Limb (tissue), 2 donors: Measurements from ENCODE around the gene CCBE1.
"Not testable (repeated sequence)": the region's sequence is repeated elsewhere in the genome, so short reads cannot be mapped to it uniquely, and the experiment has no call there.

Experiments
- DNase-seq, 2 donors: peaks; one replicate each; pipeline ENCODE4 v3.0.0-alpha.2; 2016; ENCODE audit errors: extremely low spot score in 2 of 2

Gene CCBE1

DNA sequence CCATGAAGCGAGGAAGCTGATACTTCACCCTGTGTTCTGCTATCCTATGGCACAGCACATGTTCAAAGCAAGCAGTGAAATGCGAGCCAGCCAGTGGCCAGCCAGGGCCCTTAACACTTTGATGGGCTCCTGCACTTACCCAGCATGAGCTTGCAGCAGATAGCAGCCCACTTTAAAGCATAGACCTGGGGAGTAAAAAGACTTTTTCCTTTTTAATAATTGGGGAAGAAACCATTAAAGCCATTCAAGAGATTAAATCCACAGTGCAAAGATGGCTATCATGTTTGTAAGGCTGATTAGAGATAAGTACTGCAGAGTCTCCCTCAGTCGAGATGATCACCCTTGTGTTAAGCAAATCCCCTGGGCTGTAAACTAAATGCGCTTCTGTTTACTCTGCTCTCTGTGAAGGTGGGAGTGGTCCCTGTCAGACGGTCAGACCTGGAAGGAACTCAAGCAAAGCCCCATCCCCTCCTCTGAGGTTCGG lies 15.7 kb downstream of the CCBE1 start:
- no peak for DNase-seq

DNA sequence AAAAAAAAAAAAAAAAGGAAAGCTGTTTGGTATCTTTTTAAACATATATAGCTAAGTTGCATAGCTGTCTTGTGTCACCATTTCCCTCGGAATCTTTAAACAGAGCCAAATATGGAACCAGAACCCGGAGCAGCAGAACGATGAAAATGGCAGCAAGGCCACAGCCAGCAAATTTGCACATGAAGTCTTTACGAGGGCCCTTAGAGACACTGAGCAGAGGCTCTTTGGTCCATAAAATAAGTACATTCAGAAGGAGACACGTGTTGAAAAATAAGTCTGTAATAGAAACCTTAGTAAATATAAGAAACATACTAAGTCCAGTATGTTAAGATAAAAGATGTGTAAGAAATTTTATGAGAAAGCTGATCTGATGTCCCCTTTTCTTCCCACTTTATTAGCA lies 16.2 kb downstream of the CCBE1 start:
- DNase-seq, result no peak

DNA sequence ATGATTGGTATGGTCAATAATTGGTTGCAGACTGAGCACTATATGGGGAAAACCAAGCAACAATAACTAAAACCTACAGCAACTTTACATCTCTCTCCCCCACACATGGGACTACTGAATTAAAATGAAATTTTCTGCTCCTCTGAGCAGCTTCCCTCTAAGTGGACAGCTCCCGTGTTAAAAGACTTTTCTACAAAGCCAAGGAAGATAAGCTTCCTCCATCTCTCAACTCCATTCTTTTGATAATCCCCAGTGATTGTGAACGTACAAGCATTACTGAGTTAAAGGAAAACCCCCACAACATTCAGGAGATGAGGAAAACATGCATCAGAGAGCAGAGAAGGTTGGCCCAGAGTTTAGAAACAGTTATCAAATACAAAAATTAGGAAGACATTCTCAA lies 21.9 kb downstream of the CCBE1 start:
- no peak for DNase-seq

DNA sequence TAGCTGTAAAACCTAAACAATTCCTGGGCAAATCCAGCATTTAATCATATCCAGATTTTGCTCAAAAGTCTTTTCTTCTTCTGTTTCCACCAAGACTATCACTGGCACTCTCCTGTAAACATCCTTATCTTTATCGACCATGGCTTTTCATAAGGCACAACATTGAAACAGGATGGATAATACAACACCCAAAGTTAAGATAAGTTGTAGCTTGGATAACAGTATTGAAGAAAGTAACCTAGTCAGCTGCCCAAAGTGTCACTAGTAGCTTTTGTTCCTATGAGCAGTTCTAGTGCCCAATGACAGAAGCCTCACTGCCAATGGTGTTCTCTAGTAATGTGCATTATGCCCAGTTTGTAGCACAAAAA lies 22.3 kb downstream of the CCBE1 start:
- DNase-seq, result no peak

DNA sequence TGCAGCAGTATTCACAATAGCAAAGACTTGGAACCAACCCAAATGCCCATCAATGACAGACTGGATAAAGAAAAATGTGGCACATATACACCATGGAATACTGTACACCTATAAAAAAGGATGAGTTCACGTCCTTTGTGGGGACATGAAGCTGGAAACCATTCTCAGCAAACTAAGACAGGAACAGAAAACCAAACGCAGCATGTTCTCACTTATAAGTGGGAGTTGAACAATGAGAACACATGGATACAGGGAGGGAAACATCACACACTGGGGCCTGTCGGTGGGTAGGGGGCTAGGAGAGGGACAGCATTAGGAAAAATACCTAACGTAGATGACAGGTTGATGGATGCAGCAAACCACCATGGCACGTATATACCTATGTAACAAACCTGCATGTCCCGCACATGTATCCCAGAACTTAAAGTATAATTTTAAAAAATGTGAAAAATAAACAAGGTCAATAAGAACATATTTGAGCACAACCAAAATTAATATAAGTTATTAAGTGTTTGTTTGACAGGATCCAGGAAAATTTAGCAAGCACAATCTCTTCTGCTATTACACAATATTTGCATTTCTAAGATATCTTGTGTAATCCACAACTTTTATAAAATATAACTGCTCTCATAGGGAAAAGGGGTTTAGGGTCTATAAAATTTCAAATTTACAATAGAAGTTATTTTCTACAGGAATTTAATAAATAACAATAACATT lies 22.9 kb downstream of the CCBE1 start:
- DNase-seq, result no peak

DNA sequence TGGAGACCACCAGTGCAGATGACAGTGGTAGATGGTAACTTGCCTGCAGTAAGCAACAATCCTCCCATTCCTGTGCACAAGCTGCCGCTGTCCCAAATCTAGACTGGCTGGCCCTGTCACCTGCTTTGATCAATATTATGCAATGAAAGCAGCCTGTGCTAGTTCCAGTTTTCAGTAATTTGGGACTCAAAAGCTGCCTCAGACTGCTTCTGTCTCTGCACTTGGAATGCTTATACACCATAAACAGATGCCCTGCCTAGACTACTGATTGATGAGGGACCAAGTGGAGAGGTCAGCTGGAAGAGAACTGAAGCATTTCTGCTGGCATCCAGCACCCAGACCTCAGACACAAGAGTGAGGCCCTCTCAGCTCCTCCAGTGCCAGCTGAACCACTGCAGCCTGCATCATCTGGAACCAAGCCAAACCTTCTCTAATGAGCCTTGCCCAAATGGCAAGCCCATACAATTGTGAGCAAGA lies 24.9 kb downstream of the CCBE1 start:
- no peak for DNase-seq

DNA sequence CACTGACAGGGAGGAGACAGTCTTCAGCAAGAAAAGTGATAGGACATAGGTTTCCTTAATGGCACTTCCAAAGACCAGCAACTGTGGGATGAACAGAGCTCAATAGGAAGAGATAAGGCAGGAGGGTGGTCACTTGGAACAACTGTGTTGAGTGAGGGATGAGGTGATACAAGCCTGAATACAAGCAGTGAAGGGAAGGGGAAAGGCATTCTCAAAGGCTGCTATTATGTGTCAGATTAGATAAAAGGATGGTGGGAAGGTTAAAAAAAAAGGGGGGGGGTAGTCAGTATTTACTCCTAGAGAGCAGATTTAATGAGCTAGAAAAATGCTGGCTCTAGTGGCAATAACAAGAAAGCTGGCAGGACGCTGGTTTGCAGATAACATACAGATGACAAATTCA lies 25.7 kb downstream of the CCBE1 start:
- DNase-seq, result no peak

DNA sequence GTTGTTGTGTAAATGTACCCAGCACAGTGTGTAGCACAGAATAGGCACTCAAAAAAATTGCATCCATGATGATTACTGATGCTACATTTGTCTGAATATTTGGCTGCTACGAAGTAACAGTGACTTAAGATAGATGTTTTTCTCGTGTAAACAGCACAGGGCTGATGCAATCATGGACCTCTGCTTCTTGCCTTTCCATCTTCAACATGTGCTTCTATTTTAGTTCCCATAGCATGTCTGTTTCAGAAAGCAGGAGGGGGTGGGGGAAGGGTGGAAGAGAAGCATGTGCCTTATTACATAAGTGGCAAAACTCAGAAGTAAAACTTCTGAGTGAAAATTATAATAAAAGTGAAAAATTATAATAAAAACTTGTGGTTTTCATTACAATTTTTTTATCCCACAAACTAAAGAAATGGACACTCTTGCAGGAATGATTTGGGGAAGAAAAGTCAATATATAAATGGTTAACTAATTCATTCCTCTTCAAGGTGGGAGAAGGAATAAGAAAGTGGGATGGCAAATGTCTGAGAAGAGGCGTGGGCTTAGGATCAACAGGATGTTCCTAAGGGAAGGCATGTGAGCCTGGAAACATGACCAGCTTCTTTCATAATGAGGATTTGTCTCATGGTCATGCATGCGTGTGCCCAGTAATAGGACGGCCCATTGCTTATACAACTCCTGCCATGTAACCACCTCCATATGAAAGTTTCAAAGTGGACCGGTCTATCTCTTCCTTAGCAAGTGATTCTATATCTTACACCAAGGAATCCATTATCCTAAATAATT lies 27.2 kb downstream of the CCBE1 start:
- no peak for DNase-seq

DNA sequence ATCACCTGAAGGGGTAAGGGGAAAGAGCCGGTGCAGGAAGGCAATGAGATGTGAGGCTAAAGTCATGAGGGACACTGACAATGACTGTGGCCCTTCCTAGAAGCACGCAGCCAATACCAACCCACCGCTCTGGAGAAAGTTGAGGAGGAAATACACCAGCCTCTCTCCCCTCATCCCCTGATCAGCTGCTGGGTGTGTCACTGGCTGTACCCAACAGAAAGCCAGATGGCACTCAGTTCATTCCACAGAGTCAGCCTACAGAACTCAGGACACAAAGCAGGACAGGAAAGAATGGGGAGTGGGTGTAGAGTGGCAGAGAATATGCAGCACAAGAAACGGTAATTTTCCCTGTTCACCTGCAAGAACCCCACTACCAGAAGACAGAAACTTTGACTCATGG lies 29.7 kb downstream of the CCBE1 start:
- DNase-seq, result no peak

DNA sequence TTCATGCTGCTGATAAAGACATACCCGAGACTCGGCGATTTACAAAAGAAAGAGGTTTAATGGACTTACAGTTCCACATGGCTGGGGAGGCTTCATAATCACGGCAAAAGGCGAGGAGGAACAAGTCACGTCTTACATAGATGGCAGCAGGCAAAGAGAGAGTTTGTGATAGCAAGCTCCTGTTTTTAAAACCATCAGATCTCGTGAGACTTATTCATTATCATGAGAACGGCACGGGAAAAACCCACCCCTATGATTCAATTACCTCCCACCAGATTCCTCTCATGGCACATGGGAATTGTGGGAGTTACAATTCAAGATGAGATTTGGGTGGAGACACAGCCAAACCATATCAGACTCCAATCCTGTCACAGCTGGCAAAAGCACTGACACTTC lies 31.2 kb downstream of the CCBE1 start:
- DNase-seq, result not testable (repeated sequence)

DNA sequence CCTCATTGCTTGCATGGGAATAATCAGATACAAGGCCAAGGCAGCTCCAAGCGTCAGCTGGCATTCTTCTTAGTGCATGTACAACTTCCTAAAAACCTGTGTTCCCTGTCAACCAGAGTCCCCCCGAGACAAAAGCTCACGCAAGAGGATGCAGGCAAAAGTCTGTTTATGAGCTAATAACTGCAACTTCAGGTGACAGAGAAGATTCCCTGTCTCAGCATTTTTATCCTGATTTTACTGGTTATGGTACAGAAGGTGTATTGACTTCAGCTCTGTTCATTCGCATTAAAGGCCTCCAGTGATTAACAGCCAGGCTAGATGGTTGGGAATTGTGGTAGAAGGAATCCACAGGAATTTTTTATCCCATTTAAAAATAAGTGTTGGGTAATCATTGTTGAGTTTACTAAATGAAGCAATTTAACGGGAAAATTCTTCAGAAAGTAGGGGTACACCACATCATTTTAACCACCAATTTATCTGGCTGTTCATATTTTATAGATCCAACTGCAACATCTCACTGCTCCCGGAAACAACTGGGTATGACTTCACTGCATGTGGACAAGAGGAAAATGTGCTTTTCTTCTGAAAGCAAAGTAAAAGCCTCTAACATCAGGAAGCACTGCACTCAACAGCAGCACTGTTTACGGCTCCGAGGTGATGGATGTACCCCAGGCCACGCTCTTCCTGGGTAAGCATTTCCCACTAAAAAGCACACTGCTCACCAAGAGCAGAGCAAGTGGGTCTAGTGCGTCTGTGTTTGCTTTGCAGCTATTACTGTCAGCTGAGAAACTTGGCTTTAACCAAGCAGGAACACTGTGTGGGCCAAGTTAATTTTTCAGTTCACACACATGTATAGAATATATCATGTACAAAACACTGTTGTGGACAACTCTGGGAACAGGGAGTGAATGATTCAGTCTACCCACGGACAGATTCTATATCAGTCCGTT lies 31.9 kb downstream of the CCBE1 start:
- no peak for DNase-seq

DNA sequence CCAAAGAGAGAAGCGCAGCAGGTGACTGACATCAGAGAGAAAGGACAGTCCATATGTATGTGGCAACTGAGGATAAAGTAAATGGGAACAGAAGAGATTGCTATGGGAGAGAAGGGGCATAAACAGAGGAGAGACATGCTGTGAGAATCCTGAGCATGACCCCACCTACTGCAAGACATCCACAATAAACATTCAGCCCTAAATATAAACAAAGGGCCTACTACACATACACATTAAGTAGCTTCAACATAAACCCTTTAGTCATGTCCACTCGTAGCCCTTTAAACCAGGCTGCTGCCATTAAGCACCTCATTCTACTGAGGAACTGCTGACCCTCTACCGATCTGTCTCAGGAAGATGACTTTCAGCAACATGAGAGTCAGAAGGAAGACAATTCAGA lies 32.9 kb downstream of the CCBE1 start:
- no peak for DNase-seq

DNA sequence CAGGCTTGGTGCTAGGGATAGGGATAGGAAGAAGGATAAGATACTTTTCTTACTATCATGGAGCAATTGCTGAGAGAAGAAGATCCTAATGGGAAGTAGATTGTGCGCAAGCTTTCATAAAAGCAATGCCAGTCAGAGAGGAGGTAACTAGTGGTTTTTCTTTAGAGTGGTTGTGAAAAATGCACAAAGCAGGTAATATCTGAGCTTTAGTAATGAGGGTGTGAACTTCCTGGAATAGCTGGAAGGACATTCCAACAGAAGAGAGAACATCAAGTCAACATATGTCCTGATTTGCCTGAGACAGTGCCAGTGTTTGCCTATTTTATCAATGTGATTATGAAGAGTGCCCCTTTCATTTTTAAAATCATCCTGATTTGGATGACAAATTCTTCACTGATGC lies 34.1 kb downstream of the CCBE1 start:
- DNase-seq, result no peak

DNA sequence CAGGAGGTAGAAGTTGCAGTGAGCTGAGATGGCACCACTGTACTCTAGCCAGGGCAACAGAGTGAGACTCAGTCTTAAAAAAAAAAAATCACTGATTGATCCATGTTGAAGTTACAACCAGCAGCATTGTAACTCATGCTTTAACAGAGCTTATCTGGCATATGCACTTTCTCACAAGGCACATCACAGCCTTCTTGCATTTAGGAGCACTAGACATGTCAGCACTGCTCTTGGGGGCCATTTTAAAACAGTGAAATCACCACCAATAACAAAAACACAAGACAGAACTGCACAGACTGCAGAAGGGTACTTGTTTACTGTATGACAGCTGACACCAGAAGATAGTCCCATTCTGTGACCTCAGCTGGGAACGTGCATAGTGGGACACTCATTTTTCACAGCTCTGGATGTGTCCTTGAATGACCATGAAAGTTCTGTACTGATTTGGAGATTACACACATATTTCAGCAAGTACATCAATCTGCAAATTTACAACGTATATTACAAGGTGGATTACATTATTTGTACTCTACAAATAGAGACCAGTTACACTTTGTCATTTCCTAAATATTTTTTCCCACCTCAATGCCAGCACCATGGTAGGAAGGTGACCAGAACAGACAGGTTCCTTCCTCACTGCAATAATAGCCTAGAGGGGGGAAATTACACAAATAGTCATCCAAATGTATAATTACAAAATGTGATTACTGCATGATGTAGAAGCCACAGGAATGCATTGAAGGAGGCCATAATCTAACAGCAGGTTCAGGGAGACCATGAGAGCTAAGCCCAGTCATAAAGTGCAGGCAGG lies 35.1 kb downstream of the CCBE1 start:
- no peak for DNase-seq

DNA sequence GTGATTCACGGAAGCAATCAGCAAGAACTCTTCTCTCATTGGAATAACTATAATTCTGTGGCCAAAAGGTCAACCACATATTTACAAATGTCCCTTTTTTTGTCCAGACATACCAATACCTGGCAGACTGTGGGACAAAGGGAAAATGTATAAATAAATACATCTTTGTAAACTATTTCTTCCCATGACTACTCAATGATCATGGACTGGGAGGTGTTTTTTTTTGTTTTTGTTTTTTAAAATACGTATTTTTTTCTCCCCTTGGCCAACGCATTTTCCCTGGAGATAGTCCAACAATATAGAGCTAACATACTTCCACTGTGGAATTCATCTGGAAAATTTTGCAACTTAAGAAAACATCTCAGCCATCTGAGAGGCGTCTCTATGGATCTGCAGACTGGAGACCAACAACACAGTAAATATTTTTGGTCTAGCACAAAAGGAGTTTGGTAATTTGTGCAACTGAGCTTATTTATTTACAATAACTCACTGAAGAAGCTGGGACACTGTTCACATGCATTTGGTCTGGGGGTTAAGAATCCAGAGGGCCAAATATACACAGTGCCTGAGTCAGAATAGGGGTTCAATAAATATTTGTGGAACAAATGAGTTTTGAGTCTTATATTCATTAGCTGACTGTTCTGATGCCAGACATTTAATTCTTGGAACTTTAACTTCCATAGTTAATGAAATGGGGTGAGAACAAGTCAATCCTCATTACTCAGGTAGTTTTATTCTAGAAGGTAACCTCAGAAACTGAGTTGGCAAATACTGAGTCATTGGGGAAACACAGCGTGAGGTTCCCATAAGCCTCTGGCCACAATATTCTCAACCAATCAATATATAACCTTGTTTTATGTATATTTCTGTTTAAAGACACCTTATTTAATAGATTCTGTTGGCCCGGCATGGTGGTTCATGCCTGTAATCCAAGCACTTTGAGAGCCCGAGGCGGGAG lies 36.2 kb downstream of the CCBE1 start:
- DNase-seq, result no peak

DNA sequence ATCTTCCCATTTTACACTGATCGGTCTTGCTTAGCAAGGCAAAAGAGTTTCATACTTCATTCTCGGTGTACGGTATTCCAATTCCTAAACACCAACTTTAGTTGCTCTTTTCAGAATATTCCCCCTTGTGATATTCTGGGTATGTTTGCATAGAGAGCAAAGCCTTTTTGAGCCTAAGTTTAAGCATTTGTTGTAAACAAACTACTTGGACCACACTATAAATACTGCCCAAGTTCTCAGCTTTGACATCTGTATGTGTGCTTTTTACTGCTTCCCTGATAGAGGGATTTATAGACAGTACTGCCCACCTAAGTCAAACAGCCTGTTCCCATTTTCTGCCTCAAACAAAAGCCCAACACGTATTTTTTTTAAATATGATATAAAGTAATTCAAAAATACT lies 36.9 kb downstream of the CCBE1 start:
- no peak for DNase-seq

DNA sequence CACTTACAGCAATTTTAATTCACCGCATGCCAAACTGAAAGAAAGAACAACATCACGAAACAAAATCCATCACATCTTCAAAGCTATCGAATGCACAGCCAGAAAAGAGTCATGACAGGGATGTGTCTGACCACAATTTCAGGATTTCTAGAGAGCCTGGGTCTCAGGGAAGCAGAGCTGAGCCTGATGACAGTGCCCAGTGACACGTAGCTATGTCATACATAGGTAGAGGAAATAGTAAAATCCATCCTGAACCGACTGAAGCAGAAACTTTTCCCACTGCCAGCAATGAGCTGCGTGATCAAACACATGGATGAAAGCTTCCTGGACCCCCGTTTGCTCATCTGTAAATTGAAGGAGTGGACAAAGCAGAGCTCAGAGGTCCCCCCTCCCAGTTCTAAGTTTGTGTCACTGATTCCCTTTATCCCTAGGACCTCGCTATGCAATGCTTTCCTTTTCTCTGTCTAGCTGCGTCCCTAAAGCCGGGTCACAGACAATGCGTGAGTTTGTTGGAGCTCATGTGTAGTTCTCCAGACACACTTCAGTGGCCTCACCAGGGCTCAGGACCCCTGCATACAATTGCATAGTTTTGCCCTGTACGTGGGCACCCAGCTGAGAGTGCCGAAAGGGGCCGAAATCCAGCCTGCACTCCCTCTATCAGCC lies 37.6 kb downstream of the CCBE1 start:
- DNase-seq, result no peak

DNA sequence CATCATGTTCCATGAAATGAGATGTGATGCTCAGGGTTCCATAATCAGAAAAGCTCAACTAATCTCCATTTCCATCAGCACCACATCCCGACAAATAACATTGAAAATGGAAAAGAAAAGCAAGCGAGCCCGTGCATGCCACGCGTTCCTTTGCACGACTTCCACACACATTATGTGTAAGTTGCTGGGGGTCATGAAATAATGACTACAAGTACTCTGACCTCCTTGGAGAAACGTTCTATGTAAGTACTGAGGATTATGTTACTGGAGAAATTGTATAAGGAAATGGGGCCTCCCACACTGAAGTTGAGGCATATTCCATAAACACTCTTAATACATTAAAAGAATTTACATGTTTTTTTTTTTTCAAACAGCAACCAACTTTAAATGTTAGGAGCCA lies 38.3 kb downstream of the CCBE1 start:
- DNase-seq, result no peak

DNA sequence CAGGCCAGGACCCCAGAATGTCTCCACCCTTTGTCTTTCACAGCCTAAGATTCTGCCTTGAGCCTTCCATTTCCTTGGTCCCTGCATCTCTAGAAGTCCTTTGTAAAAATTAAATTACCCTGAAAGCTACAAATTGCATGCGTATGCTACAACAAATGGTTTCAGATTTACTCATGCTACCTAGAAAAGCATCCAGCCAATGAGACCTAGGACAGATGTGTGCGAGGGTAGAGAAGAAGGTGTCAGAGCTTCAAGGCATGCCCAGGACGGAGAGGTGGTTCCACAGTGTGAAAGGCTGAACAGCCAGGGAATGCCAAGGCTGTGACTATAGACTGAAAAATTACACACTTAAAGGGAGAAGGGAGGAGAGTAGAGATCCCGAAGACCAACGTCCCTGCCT lies 40.2 kb downstream of the CCBE1 start:
- DNase-seq, result no peak
